Gastrocnemius medialis (tissue), 4 donors: ENCODE data around the gene MAP3K20. TPM values are rescaled to one million over a fixed set of nuclear protein-coding genes. Genes with fewer than 3 reads are reported as not detected.

Experiments
- ATAC-seq, 2 donors: fragments of 150-250 bp; one replicate each; pipeline ENCODE4 v1.9.1; 2016
- DNase-seq, 2 donors: peaks; one replicate each; pipeline ENCODE4 v3.0.0-alpha.2; 2019
- H3K27ac ChIP-seq, 4 donors: fragments of 200-600 bp; sonication (generic); 1 replicate in 1 of 4; 2 replicates in 3 of 4; pipeline ENCODE4 v1.5.1; 2016 to 2018; ENCODE audit warnings: mild to moderate bottlenecking in 2 of 4, moderate library complexity in 1 of 4
- H3K27me3 ChIP-seq, 3 donors: fragments of 200-600 bp; sonication (generic) in 2 of 3; 1 replicate in 1 of 3; 2 replicates in 2 of 3; pipeline versions ENCODE4 v1.5.1 to v1.6.0; 2016 to 2019; ENCODE audit warnings: mild to moderate bottlenecking in 1 of 3, moderate library complexity in 1 of 3
- H3K36me3 ChIP-seq, 2 donors: fragments of 200-600 bp; sonication (generic) in 1 of 2; one replicate each; pipeline ENCODE4 v1.5.1; 2017 to 2018
- H3K4me1 ChIP-seq, 2 donors: fragments of 200-600 bp; sonication (generic) in 1 of 2; one replicate each; pipeline ENCODE4 v1.5.1; 2016 to 2017; ENCODE audit warnings: mild to moderate bottlenecking in 2 of 2
- H3K4me3 ChIP-seq, 4 donors: fragments of 200-600 bp; sonication (generic) in 3 of 4; 1 replicate in 1 of 4; 2 replicates in 3 of 4; pipeline ENCODE4 v1.5.1; 2016 to 2019; ENCODE audit warnings: mild to moderate bottlenecking in 2 of 4
- H3K9me3 ChIP-seq, 3 donors: fragments of 200-600 bp; sonication (generic) in 2 of 3; 1 replicate in 1 of 3; 2 replicates in 2 of 3; pipeline ENCODE4 v1.5.1; 2016 to 2019
- CTCF ChIP-seq, 5 experiments: fragments of 450-650 bp in 3 of 5; fragments of 200-600 bp in 2 of 5; sonication (generic) in 2 of 5; IDR thresholded peaks in 4 of 5; conservative IDR thresholded peaks in 1 of 5; 1 replicate in 4 of 5; 2 replicates in 1 of 5; pipeline ENCODE4 v1.5.1; 2016 to 2019; ENCODE audit warnings: antibody characterized with exemption in 5 of 5, mild to moderate bottlenecking in 3 of 5, moderate library complexity in 3 of 5
- POLR2A ChIP-seq, 2 donors: fragments of 450-650 bp; IDR thresholded peaks; one replicate each; pipeline ENCODE4 v1.6.1; 2017; ENCODE audit warnings: antibody characterized with exemption in 2 of 2, mild to moderate bottlenecking in 2 of 2, moderate library complexity in 2 of 2
- in situ Hi-C, 4 donors: fragments of 200-750 bp; cut with MboI; loops; one replicate each; pipeline versions ENCODE4 v1.15.0 to v1.8.0; 2017; ENCODE audit warnings: low sequenced_read_pairs in 4 of 4
- intact Hi-C: fragments of 100-400 bp; cut with DNase I; formaldehyde crosslinking; loops from one replicate; pipeline ENCODE4 v1.15.1; 2023; ENCODE audit warnings: low total_unique reads
- total RNA-seq, 4 donors: library from RNA; depleted of rRNA; stranded (reverse); fragments of >200 nt; gene quantifications; one replicate each; pipeline versions ENCODE4 v1.1.0 to v1.2.3, GENCODE V29; 2016

The MAP3K20 gene
- total RNA-seq, 4 donors from 2014 or later: 225 to 517 (median 280) TPM

- in situ Hi-C loops (no loop called here), intact Hi-C loops (no loop called here)
- ATAC-seq: no peak
- DNase-seq: no peak
- H3K9me3 ChIP-seq: no peaks in the 10 kb centered on the region
- no peaks in the 10 kb centered on the region for H3K36me3 ChIP-seq
- H3K27ac ChIP-seq: peak overlapping the region; percentile 78 to 87 (median 83)
- H3K27me3 ChIP-seq: no peaks in the 10 kb centered on the region
- no peak overlapping the region for H3K4me3 ChIP-seq
- TF ChIP-seq CTCF (IDR thresholded peaks at IDR 0.05 in 4 of 5, conservative IDR thresholded peaks at IDR 0.05 in 1 of 5) (no peak), POLR2A (IDR thresholded peaks at IDR 0.05) (no peak)
- peaks cover 69 to 77% of the 10 kb centered on the region in 2 donors for H3K4me1 ChIP-seq
Measured at GRCh38 chr2:173151671-173152401, 76.2 kb downstream of the MAP3K20 start.

- Histone ChIP-seq H3K27me3 (no peaks in the 10 kb centered on the region), H3K4me3 (no peak overlapping the region), H3K27ac (peak overlapping the region; percentile 78 to 87 (median 83)), H3K4me1 (peaks cover 72 to 77% of the 10 kb centered on the region in 2 donors), H3K36me3 (no peaks in the 10 kb centered on the region), H3K9me3 (no peaks in the 10 kb centered on the region)
- in situ Hi-C loops (no loop called here), intact Hi-C loops (no loop called here)
- TF ChIP-seq POLR2A (IDR thresholded peaks at IDR 0.05) (no peak), CTCF (IDR thresholded peaks at IDR 0.05 in 4 of 5, conservative IDR thresholded peaks at IDR 0.05 in 1 of 5) (no peak)
- ATAC-seq (no peak), DNase-seq (no peak)
Measured at GRCh38 chr2:173153301-173153885, 77.7 kb downstream of the MAP3K20 start.

GRCh38 chr2:173157676-173158293, 82.1 kb downstream of the MAP3K20 start:
- Histone ChIP-seq H3K36me3 (no peaks in the 10 kb centered on the region), H3K4me1 (peaks cover 59 to 63% of the 10 kb centered on the region in 2 donors), H3K4me3 (no peak overlapping the region), H3K27ac (peak overlapping the region; percentile 83 to 90 (median 87)), H3K9me3 (no peaks in the 10 kb centered on the region), H3K27me3 (no peaks in the 10 kb centered on the region)
- intact Hi-C loops (loop anchor here (5.0 kb wide), 1 partner anchor 120 kb away; no protein-coding TSS in a partner anchor), in situ Hi-C loops (no loop called here)
- TF ChIP-seq CTCF (IDR thresholded peaks at IDR 0.05 in 4 of 5, conservative IDR thresholded peaks at IDR 0.05 in 1 of 5) (no peak), POLR2A (IDR thresholded peaks at IDR 0.05) (no peak)
- ATAC-seq (no peak), DNase-seq (no peak)

GRCh38 chr2:173159791-173160463, 84.3 kb downstream of the MAP3K20 start:
- intact Hi-C loops: loop anchor here (5.0 kb wide), 1 partner anchor 123 kb away; no protein-coding TSS in a partner anchor

More at GRCh38 chr2:173159791-173160463, 84.3 kb downstream of the MAP3K20 start:
- H3K4me1 ChIP-seq: peaks cover 51 to 61% of the 10 kb centered on the region in 2 donors
- H3K36me3 ChIP-seq: no peaks in the 10 kb centered on the region
- TF ChIP-seq POLR2A (IDR thresholded peaks at IDR 0.05) (peak in 1 of 2 donors; percentile 15), CTCF (IDR thresholded peaks at IDR 0.05 in 4 of 5, conservative IDR thresholded peaks at IDR 0.05 in 1 of 5) (no peak)
- no peaks in the 10 kb centered on the region for H3K27me3 ChIP-seq
- H3K9me3 ChIP-seq: no peaks in the 10 kb centered on the region
- H3K27ac ChIP-seq: peak overlapping the region; percentile 83 to 90 (median 87)
- no peak overlapping the region for H3K4me3 ChIP-seq
- ATAC-seq (peak; percentile 99), DNase-seq (peak; percentile 96 to 99)
- in situ Hi-C loops: no loop called here
